Kidney (tissue), 14 donors: ENCODE measurements around the gene SYT15. TPM values are rescaled to one million over a fixed set of nuclear protein-coding genes. Genes with fewer than 3 reads are reported as not detected.

Source experiments
- DNase-seq, 5 donors: peaks; one replicate each; pipeline ENCODE4 v3.0.0-alpha.2; 2013 to 2020
- FAIRE-seq: peaks from 2 replicates; lab custom pipeline; 2012; peaks lifted over from hg19 to GRCh38; lab: Jason Lieb, UNC
- H3K27ac ChIP-seq, 2 donors: one replicate each; pipeline ENCODE4 v1.7.0; 2013; ENCODE audit warnings: low read depth in 2 of 2, low read length in 2 of 2, inconsistent platforms in 1 of 2
- H3K27me3 ChIP-seq: one replicate; pipeline ENCODE4 v1.7.1; 2013; ENCODE audit warnings: low read length, inconsistent platforms; ENCODE audit not compliant: control insufficient read depth, insufficient read depth
- H3K36me3 ChIP-seq, 3 donors: one replicate each; pipeline versions ENCODE4 v1.7.0 to v1.7.1; 2013; ENCODE audit warnings: low read length in 3 of 3, control low read depth in 1 of 3, inconsistent platforms in 1 of 3; ENCODE audit not compliant: insufficient read depth in 3 of 3, control insufficient read depth in 2 of 3
- H3K4me1 ChIP-seq, 3 donors: one replicate each; pipeline versions ENCODE4 v1.7.0 to v1.7.1; 2013; ENCODE audit warnings: low read length in 3 of 3, inconsistent platforms in 1 of 3, low read depth in 1 of 3; ENCODE audit not compliant: control insufficient read depth in 2 of 3, insufficient read depth in 2 of 3
- H3K4me3 ChIP-seq, 3 donors: one replicate each; pipeline versions ENCODE4 v1.7.0 to v1.8.1; 2013; ENCODE audit warnings: low read length in 3 of 3, control low read depth in 1 of 3, inconsistent platforms in 1 of 3
- H3K9ac ChIP-seq, 3 donors: one replicate each; pipeline versions ENCODE4 v1.7.0 to v1.7.1; 2013; ENCODE audit warnings: low read length in 3 of 3, control low read depth in 1 of 3, inconsistent platforms in 1 of 3
- H3K9me3 ChIP-seq, 3 donors: one replicate each; pipeline versions ENCODE4 v1.7.0 to v1.7.1; 2013; ENCODE audit warnings: low read length in 3 of 3, control low read depth in 1 of 3, inconsistent platforms in 1 of 3; ENCODE audit not compliant: control insufficient read depth in 2 of 3, insufficient read depth in 1 of 3
- CTCF ChIP-seq: IDR thresholded peaks from 3 replicates; pipeline ENCODE4 v1.5.1; 2012; ENCODE audit warnings: mild to moderate bottlenecking, moderate library complexity, borderline replicate concordance; ENCODE audit not compliant: insufficient read depth; ENCODE audit errors: extremely low read depth
- intact Hi-C: fragments of 100-400 bp; cut with DNase I; formaldehyde crosslinking; loops from one replicate; pipeline ENCODE4 v1.11.1; 2022
- polyA plus RNA-seq: library from polyadenylated mRNA; stranded (reverse); fragments of 350-450 nt; fragmentation: Illumina TruSeq; extraction: RNeasy Lipid Tissue Mini Kit (QIAGEN cat#74804); gene quantifications from one replicate; pipeline ENCODE4 v1.2.3, GENCODE V29; 2014; ENCODE audit warnings: low read depth, low replicate concordance; ENCODE audit not compliant: insufficient read depth
- total RNA-seq: library from RNA; stranded (reverse); fragmentation: NEBNext Ultra II Directional; extraction: Animal tissue kit (Norgen Biotek cat#: 25700); gene quantifications from one replicate; pipeline ENCODE4 v1.2.1, GENCODE V29; 2021
- donor health status: control.
- donor health status: control.
- donor health status: control.
- donor health status: control.
- donor health status: control.
- donor health status: DM: yes; HTN: yes; CAD: no.
- donor health status: Normal renal cell carcinoma (clear cell type).

SYT15 gene
- total and polyA plus RNA-seq, 2 donors from 2014 or later: 2.1 to 12.7 TPM

GRCh38 chr10:46550076-46550790, 28.7 kb upstream of the SYT15 start:
- Histone ChIP-seq H3K9ac (no peak overlapping the region), H3K36me3 (no peaks in the 10 kb centered on the region), H3K27ac (no peak overlapping the region), H3K4me1 (no peaks in the 10 kb centered on the region), H3K27me3 (no peaks in the 10 kb centered on the region), H3K4me3 (no peak overlapping the region), H3K9me3 (no peaks in the 10 kb centered on the region)
- no peak for TF ChIP-seq CTCF
- DNase-seq: peak in 2 of 5 donors; percentile 61 to 83
- intact Hi-C loops: no loop called here
- FAIRE-seq: no peak

- H3K27me3 ChIP-seq: no peaks in the 10 kb centered on the region
- H3K4me3 ChIP-seq: no peak overlapping the region
- H3K36me3 ChIP-seq: no peaks in the 10 kb centered on the region
- FAIRE-seq: no peak
- peaks cover 0 to under 1% (median 0%) of the 10 kb centered on the region in 3 donors for H3K4me1 ChIP-seq
- H3K27ac ChIP-seq: no peak overlapping the region
- H3K9ac ChIP-seq: no peak overlapping the region
- intact Hi-C loops: no loop called here
- no peaks in the 10 kb centered on the region for H3K9me3 ChIP-seq
- no peak for TF ChIP-seq CTCF
- DNase-seq: peak in 2 of 5 donors; percentile 48 to 63
Observed at GRCh38 chr10:46550795-46551700, 27.9 kb upstream of the SYT15 start.

GRCh38 chr10:46551701-46552525, 27.0 kb upstream of the SYT15 start:
- no peak for FAIRE-seq
- no peak overlapping the region for H3K9ac ChIP-seq
- intact Hi-C loops: no loop called here

More at GRCh38 chr10:46551701-46552525, 27.0 kb upstream of the SYT15 start:
- no peaks in the 10 kb centered on the region for H3K36me3 ChIP-seq
- DNase-seq: peak in 2 of 5 donors; percentile 48 to 73
- H3K4me1 ChIP-seq: peaks cover 0 to 2% (median 0%) of the 10 kb centered on the region in 3 donors
- TF ChIP-seq CTCF: no peak
- H3K27me3 ChIP-seq: no peaks in the 10 kb centered on the region
- no peak overlapping the region for H3K27ac ChIP-seq
- H3K9me3 ChIP-seq: no peaks in the 10 kb centered on the region
- H3K4me3 ChIP-seq: no peak overlapping the region
